Smooth muscle cell (in vitro differentiated cells): Measurements from ENCODE around the gene NDEL1. TPM values are rescaled to one million over a fixed set of nuclear protein-coding genes. Genes with fewer than 3 reads are reported as not detected.
A peak's percentile ranks its signal among the peaks of the same experiment; 100 is the strongest.

Experiments
- DNase-seq: peaks from one replicate; lab custom pipeline; 2025; ENCODE audit not compliant: unreplicated experiment; lab: John Stamatoyannopoulos, UW
- H2AFZ ChIP-seq: fragments of 200-600 bp; sonication (generic); 2 replicates; pipeline ENCODE4 v1.6.0; 2016; ENCODE audit warnings: antibody characterized with exemption, low read depth, mild to moderate bottlenecking
- H3F3A ChIP-seq: fragments of 200-600 bp; sonication (generic); 2 replicates; pipeline ENCODE4 v1.6.0; 2017; ENCODE audit warnings: antibody characterized with exemption, low read depth
- H3K27ac ChIP-seq: fragments of 200-600 bp; sonication (generic); 2 replicates; pipeline ENCODE4 v1.5.1; 2016; ENCODE audit warnings: low read depth, mild to moderate bottlenecking
- H3K27me3 ChIP-seq: fragments of 200-600 bp; sonication (generic); 2 replicates; pipeline ENCODE4 v1.6.1; 2016; ENCODE audit warnings: low read depth, mild to moderate bottlenecking
- H3K36me3 ChIP-seq: fragments of 200-600 bp; sonication (generic); 2 replicates; pipeline ENCODE4 v1.5.1; 2016; ENCODE audit warnings: low read depth
- H3K4me1 ChIP-seq: fragments of 200-600 bp; sonication (generic); 2 replicates; pipeline ENCODE4 v1.5.1; 2016; ENCODE audit warnings: low read depth
- H3K4me2 ChIP-seq: fragments of 200-600 bp; sonication (generic); 2 replicates; pipeline ENCODE4 v1.6.0; 2016; ENCODE audit warnings: mild to moderate bottlenecking
- H3K4me3 ChIP-seq: fragments of 200-600 bp; sonication (generic); 2 replicates; pipeline ENCODE4 v1.5.1; 2016; ENCODE audit warnings: mild to moderate bottlenecking
- H3K79me2 ChIP-seq: fragments of 200-600 bp; sonication (generic); 2 replicates; pipeline ENCODE4 v1.6.0; 2016; ENCODE audit warnings: low read depth, mild to moderate bottlenecking
- H3K9ac ChIP-seq: fragments of 200-600 bp; sonication (generic); 2 replicates; pipeline ENCODE4 v1.6.0; 2016; ENCODE audit warnings: low read depth
- H3K9me3 ChIP-seq: fragments of 200-600 bp; sonication (generic); replicated peaks from 2 replicates; pipeline ENCODE4 v1.5.1; 2016; ENCODE audit warnings: low read depth
- H4K20me1 ChIP-seq: fragments of 200-600 bp; sonication (generic); 2 replicates; pipeline ENCODE4 v1.6.0; 2016; ENCODE audit warnings: low read depth
- WGBS: methylation state at CpG from one replicate; pipeline ENCODE4 v1.1.7; 2016; ENCODE audit warnings: low lambda C conversion rate; 5-methylcytosine and 5-hydroxymethylcytosine counted together
- polyA plus RNA-seq: library from polyadenylated mRNA; unstranded; fragments of >200 nt; fragmentation: Nextera tagmentation; extraction: Ambion mirVana; gene quantifications from 2 replicates; pipeline ENCODE4 v1.2.1, GENCODE V29; 2016
- total RNA-seq: library from RNA; depleted of rRNA; stranded (reverse); fragments of >200 nt; gene quantifications from 2 replicates; pipeline ENCODE4 v1.2.3, GENCODE V29; 2014
- TF ChIP-seq, protein P1 (sequence below): fragments of 200-600 bp; sonication (generic); IDR thresholded peaks from 2 replicates; pipeline ENCODE4 v1.5.1; 2017; ENCODE audit warnings: borderline replicate concordance, mild to moderate bottlenecking, antibody characterized with exemption; ENCODE audit not compliant: insufficient read depth, poor library complexity, severe bottlenecking

The NDEL1 gene
- total and polyA plus RNA-seq, 2 experiments from 2014 or later: 82.6 to 103 TPM

DNA sequence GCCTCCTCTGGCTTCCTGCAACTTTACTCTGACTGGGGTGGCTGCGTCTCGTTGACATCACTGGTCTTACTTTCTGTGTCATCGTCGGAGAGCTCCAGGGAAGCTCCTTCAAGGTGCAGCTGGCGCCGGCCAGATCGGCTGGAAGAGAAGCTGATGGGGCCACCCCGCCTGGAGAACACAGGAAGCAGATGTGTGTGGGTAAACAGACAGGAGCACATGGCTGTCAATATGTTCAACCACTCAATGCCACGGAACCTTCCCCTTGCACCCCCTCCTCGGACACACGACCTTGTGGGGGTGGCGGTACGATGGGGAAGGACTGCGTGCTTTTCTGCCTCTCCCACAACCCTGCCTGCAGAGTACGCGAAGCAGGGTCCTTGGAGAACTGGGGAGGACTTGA lies 40.1 kb downstream of the NDEL1 start:
- Histone ChIP-seq H3K79me2 (no peaks in the 10 kb centered on the region), H3K4me3 (no peak overlapping the region), H3K27ac (no peak overlapping the region), H3K4me2 (no peak overlapping the region), H3K27me3 (no peaks in the 10 kb centered on the region), H3K4me1 (no peaks in the 10 kb centered on the region), H3K9me3 (no peaks in the 10 kb centered on the region), H3K36me3 (peaks cover 11% of the 10 kb centered on the region), H2AFZ (no peak overlapping the region), H3K9ac (no peak overlapping the region), H3F3A (peaks cover 46% of the 10 kb centered on the region), H4K20me1 (peaks cover 85% of the 10 kb centered on the region)
- WGBS: 94% methylated on average over 16 of the region's 16 CpGs
- no peak for DNase-seq
- TF ChIP-seq, protein P1, sequence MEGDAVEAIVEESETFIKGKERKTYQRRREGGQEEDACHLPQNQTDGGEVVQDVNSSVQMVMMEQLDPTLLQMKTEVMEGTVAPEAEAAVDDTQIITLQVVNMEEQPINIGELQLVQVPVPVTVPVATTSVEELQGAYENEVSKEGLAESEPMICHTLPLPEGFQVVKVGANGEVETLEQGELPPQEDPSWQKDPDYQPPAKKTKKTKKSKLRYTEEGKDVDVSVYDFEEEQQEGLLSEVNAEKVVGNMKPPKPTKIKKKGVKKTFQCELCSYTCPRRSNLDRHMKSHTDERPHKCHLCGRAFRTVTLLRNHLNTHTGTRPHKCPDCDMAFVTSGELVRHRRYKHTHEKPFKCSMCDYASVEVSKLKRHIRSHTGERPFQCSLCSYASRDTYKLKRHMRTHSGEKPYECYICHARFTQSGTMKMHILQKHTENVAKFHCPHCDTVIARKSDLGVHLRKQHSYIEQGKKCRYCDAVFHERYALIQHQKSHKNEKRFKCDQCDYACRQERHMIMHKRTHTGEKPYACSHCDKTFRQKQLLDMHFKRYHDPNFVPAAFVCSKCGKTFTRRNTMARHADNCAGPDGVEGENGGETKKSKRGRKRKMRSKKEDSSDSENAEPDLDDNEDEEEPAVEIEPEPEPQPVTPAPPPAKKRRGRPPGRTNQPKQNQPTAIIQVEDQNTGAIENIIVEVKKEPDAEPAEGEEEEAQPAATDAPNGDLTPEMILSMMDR: no peak

GRCh38 chr17:8476741-8477140 lies 41.1 kb downstream of the NDEL1 start:
- H3K4me1 ChIP-seq: no peaks in the 10 kb centered on the region
- no peak overlapping the region for H3K4me3 ChIP-seq
- no peak overlapping the region for H2AFZ ChIP-seq
- H3K79me2 ChIP-seq: no peaks in the 10 kb centered on the region
- H4K20me1 ChIP-seq: peaks cover 83% of the 10 kb centered on the region
- TF ChIP-seq, protein P1: no peak
- no peaks in the 10 kb centered on the region for H3K27me3 ChIP-seq
- H3K27ac ChIP-seq: no peak overlapping the region
- DNase-seq: no peak
- peaks cover 52% of the 10 kb centered on the region for H3F3A ChIP-seq
- no peak overlapping the region for H3K4me2 ChIP-seq
- no peak overlapping the region for H3K9ac ChIP-seq
- no peaks in the 10 kb centered on the region for H3K9me3 ChIP-seq
- WGBS: 98% methylated on average over 22 of the region's 22 CpGs
- H3K36me3 ChIP-seq: peaks cover 11% of the 10 kb centered on the region

- TF ChIP-seq, protein P1: no peak
- Histone ChIP-seq H3K4me2 (no peak overlapping the region), H4K20me1 (peaks cover 83% of the 10 kb centered on the region), H3K9me3 (no peaks in the 10 kb centered on the region), H3K4me1 (no peaks in the 10 kb centered on the region), H3K4me3 (no peak overlapping the region), H3K36me3 (peaks cover 11% of the 10 kb centered on the region), H3K79me2 (no peaks in the 10 kb centered on the region), H2AFZ (no peak overlapping the region), H3K27me3 (no peaks in the 10 kb centered on the region), H3K27ac (no peak overlapping the region), H3F3A (peaks cover 52% of the 10 kb centered on the region), H3K9ac (no peak overlapping the region)
- DNase-seq: no peak
- WGBS: 96% methylated on average over 8 of the region's 8 CpGs
Observed at GRCh38 chr17:8477171-8477570, 41.5 kb downstream of the NDEL1 start.

- H4K20me1 ChIP-seq: peaks cover 81% of the 10 kb centered on the region
- no peak for DNase-seq
- H3K27ac ChIP-seq: peak overlapping the region; percentile 30
- H3F3A ChIP-seq: peaks cover 52% of the 10 kb centered on the region
- 96% methylated on average over 22 of the region's 22 CpGs for WGBS
- no peak overlapping the region for H3K9ac ChIP-seq
- TF ChIP-seq, protein P1: no peak
- H3K27me3 ChIP-seq: no peaks in the 10 kb centered on the region
- H3K4me1 ChIP-seq: no peaks in the 10 kb centered on the region
- no peak overlapping the region for H3K4me2 ChIP-seq
- no peak overlapping the region for H3K4me3 ChIP-seq
- no peak overlapping the region for H2AFZ ChIP-seq
- H3K36me3 ChIP-seq: peaks cover 11% of the 10 kb centered on the region
- H3K9me3 ChIP-seq: no peaks in the 10 kb centered on the region
- no peaks in the 10 kb centered on the region for H3K79me2 ChIP-seq
Observed at GRCh38 chr17:8477715-8478441, 42.2 kb downstream of the NDEL1 start.
